Muscle layer of colon (tissue), 2 donors: ENCODE measurements around the gene C11orf52.
"Not testable (repeated sequence)": the region's sequence is repeated elsewhere in the genome, so short reads cannot be mapped to it uniquely, and the experiment has no call there.

ENCODE experiments used
- H3K27ac ChIP-seq: one replicate; pipeline ENCODE4 v1.7.0; 2013; ENCODE audit warnings: low read depth, mild to moderate bottlenecking, low read length, moderate library complexity
- H3K27me3 ChIP-seq, 2 donors: one replicate each; pipeline ENCODE4 v1.7.0; 2013; ENCODE audit warnings: low read length in 2 of 2, mild to moderate bottlenecking in 2 of 2; ENCODE audit not compliant: insufficient read depth in 2 of 2, control insufficient read depth in 1 of 2
- H3K36me3 ChIP-seq: one replicate; pipeline ENCODE4 v1.7.0; 2013; ENCODE audit warnings: mild to moderate bottlenecking, low read length; ENCODE audit not compliant: insufficient read depth
- H3K4me1 ChIP-seq: one replicate; pipeline ENCODE4 v1.7.0; 2013; ENCODE audit warnings: mild to moderate bottlenecking, low read length; ENCODE audit not compliant: insufficient read depth
- H3K4me3 ChIP-seq, 2 donors: one replicate each; pipeline ENCODE4 v1.7.0; 2013; ENCODE audit warnings: low read length in 2 of 2, low read depth in 1 of 2, mild to moderate bottlenecking in 1 of 2, moderate library complexity in 1 of 2
- H3K9ac ChIP-seq: one replicate; pipeline ENCODE4 v1.7.0; 2013; ENCODE audit warnings: low read length
- H3K9me3 ChIP-seq: one replicate; pipeline ENCODE4 v1.7.0; 2013; ENCODE audit warnings: mild to moderate bottlenecking, low read length
- donor health status: abdominal sarcoma.
- donor health status: Adenocarcinoma of cecum.

C11orf52 gene

GRCh38 chr11:111918390-111919256 lies at the start of gene C11orf52:
Gene C11orf52, plus strand, starts transcription at chr11:111918913. Its CDS starts 60 bp downstream, at chr11:111918973.
- no peaks in the 10 kb centered on the region for H3K9me3 ChIP-seq
- no peak within 1 kb of the TSS for H3K9ac ChIP-seq
- H3K4me1 ChIP-seq, result peaks cover 25% of the 10 kb centered on the region
- H3K36me3 ChIP-seq, result no peaks in the 10 kb centered on the region
- no peak within 1 kb of the TSS for H3K4me3 ChIP-seq
- no peaks in the 10 kb centered on the region for H3K27me3 ChIP-seq
- no peak within 1 kb of the TSS for H3K27ac ChIP-seq

- Histone ChIP-seq H3K27ac (no peak overlapping the region), H3K9ac (no peak overlapping the region), H3K4me1 (peaks cover 18% of the 10 kb centered on the region), H3K9me3 (no peaks in the 10 kb centered on the region), H3K36me3 (peaks cover 32% of the 10 kb centered on the region), H3K27me3 (no peaks in the 10 kb centered on the region), H3K4me3 (no peak overlapping the region)
These were observed 48.6 kb upstream of the C11orf52 start for GRCh38 chr11:111870113-111870512.

GRCh38 chr11:111870522-111870885 lies 48.2 kb upstream of the C11orf52 start:
- no peaks in the 10 kb centered on the region for H3K9me3 ChIP-seq
- H3K27me3 ChIP-seq, result no peaks in the 10 kb centered on the region
- H3K9ac ChIP-seq, result peak overlapping the region; percentile 80
- H3K4me1 ChIP-seq, result peaks cover 18% of the 10 kb centered on the region
- peak overlapping the region; percentile 83 to 97 for H3K4me3 ChIP-seq
- peaks cover 32% of the 10 kb centered on the region for H3K36me3 ChIP-seq
- peak overlapping the region; percentile 89 for H3K27ac ChIP-seq

GRCh38 chr11:111870886-111871692 lies 47.6 kb upstream of the C11orf52 start, which contains the start of gene ALG9:
Gene ALG9, minus strand, starts transcription at chr11:111871581. Its CDS starts 99 bp downstream, at chr11:111871482.
- no peaks in the 10 kb centered on the region for H3K9me3 ChIP-seq
- peak within 1 kb of the TSS; percentile 80 for H3K9ac ChIP-seq
- H3K27me3 ChIP-seq, result no peaks in the 10 kb centered on the region
- H3K4me3 ChIP-seq, result peak within 1 kb of the TSS; percentile 83 to 97
- H3K27ac ChIP-seq, result peak within 1 kb of the TSS; percentile 89
- H3K36me3 ChIP-seq, result peaks cover 32% of the 10 kb centered on the region
- H3K4me1 ChIP-seq, result peaks cover 18% of the 10 kb centered on the region

- Histone ChIP-seq H3K27ac (peak overlapping the region; percentile 89), H3K36me3 (peaks cover 26% of the 10 kb centered on the region), H3K4me3 (peak overlapping the region; percentile 17 to 97), H3K4me1 (peaks cover 18% of the 10 kb centered on the region), H3K9ac (peak overlapping the region; percentile 80), H3K27me3 (no peaks in the 10 kb centered on the region), H3K9me3 (no peaks in the 10 kb centered on the region)
These were observed 47.0 kb upstream of the C11orf52 start for GRCh38 chr11:111871693-111872161.

- Histone ChIP-seq H3K9me3 (no peaks in the 10 kb centered on the region), H3K27me3 (no peaks in the 10 kb centered on the region), H3K27ac (peak overlapping the region; percentile 99), H3K36me3 (peaks cover 5% of the 10 kb centered on the region), H3K9ac (peak overlapping the region; percentile 58), H3K4me3 (peak overlapping the region; percentile 78 to 80), H3K4me1 (peaks cover 8% of the 10 kb centered on the region)
These were observed 40.3 kb upstream of the C11orf52 start for GRCh38 chr11:111878385-111878848.

- Histone ChIP-seq H3K27me3 (no peaks in the 10 kb centered on the region), H3K9me3 (no peaks in the 10 kb centered on the region), H3K4me1 (peaks cover 8% of the 10 kb centered on the region), H3K36me3 (peaks cover 5% of the 10 kb centered on the region), H3K4me3 (peak within 1 kb of the TSS; percentile 78 to 80), H3K27ac (peak within 1 kb of the TSS; percentile 99), H3K9ac (peak within 1 kb of the TSS; percentile 80)
These were observed 39.7 kb upstream of the C11orf52 start, which contains the start of the genes CFAP68 and FDXACB1 for GRCh38 chr11:111878849-111879636. Gene CFAP68, plus strand, starts transcription at chr11:111879541. Its CDS starts 20 bp downstream, at chr11:111879561. Gene FDXACB1, minus strand, starts transcription at chr11:111879165. Its CDS starts 33 bp downstream, at chr11:111879132.

GRCh38 chr11:111879637-111879960 lies 39.1 kb upstream of the C11orf52 start:
- H3K27ac ChIP-seq, result peak overlapping the region; percentile 99
- peak overlapping the region; percentile 78 to 80 for H3K4me3 ChIP-seq
- H3K27me3 ChIP-seq, result no peaks in the 10 kb centered on the region
- no peaks in the 10 kb centered on the region for H3K9me3 ChIP-seq
- peak overlapping the region; percentile 80 for H3K9ac ChIP-seq
- peaks cover 5% of the 10 kb centered on the region for H3K36me3 ChIP-seq
- H3K4me1 ChIP-seq, result peaks cover 8% of the 10 kb centered on the region

GRCh38 chr11:111882202-111882601 lies 36.5 kb upstream of the C11orf52 start:
- Histone ChIP-seq H3K9ac (no peak overlapping the region), H3K9me3 (no peaks in the 10 kb centered on the region), H3K4me3 (no peak overlapping the region), H3K27me3 (no peaks in the 10 kb centered on the region), H3K4me1 (peaks cover 8% of the 10 kb centered on the region), H3K27ac (no peak overlapping the region), H3K36me3 (no peaks in the 10 kb centered on the region)

GRCh38 chr11:111885053-111885452 lies 33.7 kb upstream of the C11orf52 start:
- H3K36me3 ChIP-seq, H3K4me1 ChIP-seq, H3K9me3 ChIP-seq, H3K27me3 ChIP-seq, H3K4me3 ChIP-seq, H3K9ac ChIP-seq, H3K27ac ChIP-seq: not testable (repeated sequence)
